Upper lobe of right lung (tissue), 1 donor: Measurements from ENCODE around the gene BFSP1. TPM values are rescaled to one million over a fixed set of nuclear protein-coding genes. Genes with fewer than 3 reads are reported as not detected.

Source experiments
- ATAC-seq: fragments of 200-7000 bp; cut with Tn5 transposase; one replicate; pipeline ENCODE4 v1.9.1; 2020; ENCODE audit warnings: mild to moderate bottlenecking, moderate library complexity
- DNase-seq: peaks from one replicate; pipeline ENCODE4 v3.0.0-alpha.2; 2020
- H3K27ac ChIP-seq: fragments of 200-600 bp; one replicate; pipeline ENCODE4 v1.8.0; 2022
- H3K27me3 ChIP-seq: fragments of 200-600 bp; one replicate; pipeline ENCODE4 v1.8.0; 2022; ENCODE audit warnings: mild to moderate bottlenecking
- H3K36me3 ChIP-seq: fragments of 200-600 bp; one replicate; pipeline ENCODE4 v1.8.0; 2022
- H3K4me1 ChIP-seq: fragments of 200-600 bp; one replicate; pipeline ENCODE4 v1.8.0; 2022
- H3K4me3 ChIP-seq: fragments of 200-600 bp; one replicate; pipeline ENCODE4 v1.8.0; 2022; ENCODE audit warnings: mild to moderate bottlenecking
- H3K9me3 ChIP-seq: fragments of 200-600 bp; one replicate; pipeline ENCODE4 v1.8.0; 2022
- intact Hi-C: fragments of 100-400 bp; cut with DNase I; formaldehyde crosslinking; loops from one replicate; pipeline ENCODE4 v1.11.0; 2022
- long read RNA-seq: library from polyadenylated mRNA; unstranded; transcript quantifications from one replicate; pipeline ENCODE4 v2.0.0, GENCODE V29; 2021
- total RNA-seq: library from RNA; stranded (reverse); fragmentation: NEBNext Ultra II Directional; extraction: Animal tissue kit (Norgen Biotek cat#: 25700); gene quantifications from one replicate; pipeline ENCODE4 v1.2.1, GENCODE V29; 2021
- TF ChIP-seq, protein P1 (sequence below): fragments of 200-600 bp; IDR thresholded peaks from one replicate; pipeline ENCODE4 v1.8.0; 2022; ENCODE audit warnings: antibody characterized with exemption
- donor health status: DM: no; HTN: yes; CAD: no; lungs with severe emphysema.

Gene BFSP1
- total RNA-seq = 2.7 TPM
- long read RNA-seq, partial matches to known transcripts = 1 of 7 reads
- long read RNA-seq, other reads (novel, unspliced or antisense) = 1 of 7 reads

DNA sequence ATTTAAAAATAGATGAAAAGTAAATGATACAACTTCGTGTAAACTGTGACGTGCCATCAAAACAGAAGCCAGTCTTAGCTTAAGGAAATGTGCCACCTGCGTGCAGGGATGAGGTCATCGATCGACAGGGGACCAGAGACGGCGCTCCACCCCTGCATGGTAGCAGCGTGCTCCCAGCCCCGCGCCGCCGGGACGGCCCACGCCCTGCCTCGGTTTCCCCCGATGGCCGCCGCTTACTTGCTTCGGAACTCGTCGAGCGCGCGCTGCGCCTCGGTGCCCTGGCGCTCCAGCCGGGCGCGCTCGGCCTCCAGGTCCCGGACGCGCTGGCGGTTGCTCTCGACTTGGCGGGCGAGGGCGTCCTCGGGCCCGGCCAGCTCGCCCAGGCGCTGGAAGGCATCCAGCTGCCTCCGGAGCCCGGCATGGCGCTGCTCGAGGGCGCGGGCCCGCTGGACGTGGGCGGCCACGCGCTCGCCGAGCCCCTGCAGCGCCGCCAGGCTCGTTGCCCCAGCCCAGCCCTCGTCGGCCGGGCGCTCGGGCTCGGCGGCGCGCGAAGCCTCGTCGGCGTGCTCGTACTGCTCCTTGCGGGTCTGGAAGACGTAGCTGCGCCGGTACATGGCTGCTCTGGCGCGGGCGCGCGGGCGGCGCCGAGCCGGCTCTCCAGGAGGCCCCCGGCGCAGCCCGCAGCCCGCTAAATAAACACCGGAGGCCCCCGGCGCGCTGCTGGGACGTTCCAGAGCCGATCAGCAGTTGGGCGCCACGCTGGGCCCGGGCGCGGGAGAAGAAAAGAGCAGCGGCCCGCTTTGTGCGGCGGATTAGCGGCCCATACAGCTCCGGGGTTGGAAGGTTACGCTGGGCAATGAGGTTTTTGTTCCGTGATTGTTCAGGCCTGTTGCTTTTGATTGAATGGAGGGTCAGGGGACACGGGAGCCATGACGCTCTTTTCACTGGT, at the start of gene BFSP1:
BFSP1 (minus strand) TSS at position 664 of the 949 bp plus-strand sequence; CDS start at position 614, 50 bp downstream.
- DNase-seq = peak; percentile 82
- Histone ChIP-seq H3K27ac (peak within 1 kb of the TSS; percentile 55), H3K27me3 (no peaks in the 10 kb centered on the region), H3K4me1 (peaks cover 9% of the 10 kb centered on the region), H3K36me3 (no peaks in the 10 kb centered on the region), H3K9me3 (no peaks in the 10 kb centered on the region), H3K4me3 (peak within 1 kb of the TSS; percentile 56)
- TF ChIP-seq, protein P1, sequence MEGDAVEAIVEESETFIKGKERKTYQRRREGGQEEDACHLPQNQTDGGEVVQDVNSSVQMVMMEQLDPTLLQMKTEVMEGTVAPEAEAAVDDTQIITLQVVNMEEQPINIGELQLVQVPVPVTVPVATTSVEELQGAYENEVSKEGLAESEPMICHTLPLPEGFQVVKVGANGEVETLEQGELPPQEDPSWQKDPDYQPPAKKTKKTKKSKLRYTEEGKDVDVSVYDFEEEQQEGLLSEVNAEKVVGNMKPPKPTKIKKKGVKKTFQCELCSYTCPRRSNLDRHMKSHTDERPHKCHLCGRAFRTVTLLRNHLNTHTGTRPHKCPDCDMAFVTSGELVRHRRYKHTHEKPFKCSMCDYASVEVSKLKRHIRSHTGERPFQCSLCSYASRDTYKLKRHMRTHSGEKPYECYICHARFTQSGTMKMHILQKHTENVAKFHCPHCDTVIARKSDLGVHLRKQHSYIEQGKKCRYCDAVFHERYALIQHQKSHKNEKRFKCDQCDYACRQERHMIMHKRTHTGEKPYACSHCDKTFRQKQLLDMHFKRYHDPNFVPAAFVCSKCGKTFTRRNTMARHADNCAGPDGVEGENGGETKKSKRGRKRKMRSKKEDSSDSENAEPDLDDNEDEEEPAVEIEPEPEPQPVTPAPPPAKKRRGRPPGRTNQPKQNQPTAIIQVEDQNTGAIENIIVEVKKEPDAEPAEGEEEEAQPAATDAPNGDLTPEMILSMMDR = peak; percentile 4
- intact Hi-C loops = loop anchor here (10.0 kb wide), 1 partner anchor 54 kb away; no protein-coding TSS in a partner anchor
- peak; percentile 91 for ATAC-seq

DNA sequence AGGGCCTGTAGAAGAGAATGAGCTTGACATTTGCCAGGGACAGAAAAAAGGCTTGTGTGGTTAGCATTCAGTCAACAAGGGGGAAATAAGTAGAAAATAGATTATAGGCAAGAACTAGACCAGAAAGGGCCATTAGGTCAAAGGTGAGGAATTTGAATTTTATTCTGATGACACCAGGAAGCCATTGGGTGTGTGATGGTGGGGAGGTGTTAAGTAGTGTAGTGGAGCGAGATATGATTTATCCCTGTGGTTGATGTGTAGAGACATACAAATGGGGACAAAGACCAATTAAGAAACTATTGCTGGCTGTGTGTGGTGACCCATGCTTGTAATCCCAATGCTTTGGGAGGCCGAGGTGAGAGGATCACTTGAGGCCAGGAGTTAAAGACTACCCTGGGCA, 49.7 kb upstream of the BFSP1 start:
- Histone ChIP-seq H3K9me3 (no peaks in the 10 kb centered on the region), H3K27ac (no peak overlapping the region)

DNA sequence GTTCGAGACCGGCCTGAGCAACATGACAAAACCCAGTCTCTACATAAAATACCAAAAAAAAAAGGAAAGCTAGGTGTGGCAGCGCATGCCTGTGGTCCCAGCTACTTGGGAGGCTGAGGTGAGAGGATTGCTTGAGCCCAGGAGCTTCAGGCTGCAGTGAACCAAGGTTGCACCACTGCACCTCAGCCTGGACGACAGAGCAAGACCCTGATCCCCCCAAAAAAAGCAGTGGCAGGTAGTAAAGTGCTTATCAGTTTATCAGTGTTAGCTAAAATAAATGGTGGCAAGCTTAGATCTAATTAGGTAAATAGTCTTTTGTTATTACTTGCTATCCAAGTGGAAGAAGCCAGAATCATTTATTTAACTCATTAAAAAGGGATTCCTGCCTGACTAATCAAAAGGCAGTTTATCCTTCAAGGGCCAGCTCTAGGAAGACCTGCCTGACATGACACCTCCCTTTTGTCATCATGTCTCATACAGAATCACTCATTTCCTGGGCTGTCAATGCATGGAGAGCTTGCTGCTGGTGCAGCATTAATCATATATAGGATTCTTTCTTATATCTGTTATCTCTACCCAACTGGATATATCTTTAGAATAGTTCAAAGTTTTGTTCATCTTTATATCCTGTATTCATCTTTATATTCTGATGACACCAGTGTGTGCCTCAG, 48.3 kb upstream of the BFSP1 start:
- no peak for DNase-seq
- intact Hi-C loops = loop anchor here (10.0 kb wide), 1 partner anchor 45 kb away; the partner anchor contains the start of gene BFSP1
- H3K27me3 ChIP-seq = no peaks in the 10 kb centered on the region
- no peak for ATAC-seq
- H3K36me3 ChIP-seq = no peaks in the 10 kb centered on the region
- H3K4me1 ChIP-seq = peaks cover 36% of the 10 kb centered on the region
- H3K27ac ChIP-seq = no peak overlapping the region
- H3K9me3 ChIP-seq = no peaks in the 10 kb centered on the region
- TF ChIP-seq, protein P1 = no peak
- no peak overlapping the region for H3K4me3 ChIP-seq

More for the DNA sequence above, 49.7 kb upstream of the BFSP1 start:
- Histone ChIP-seq H3K27me3 (no peaks in the 10 kb centered on the region), H3K4me3 (no peak overlapping the region), H3K36me3 (no peaks in the 10 kb centered on the region), H3K4me1 (peaks cover 43% of the 10 kb centered on the region)
- intact Hi-C loops = loop anchor here (10.0 kb wide), 1 partner anchor 46 kb away; the partner anchor contains the start of gene BFSP1
- DNase-seq (no peak), ATAC-seq (no peak)
- TF ChIP-seq, protein P1 = no peak

DNA sequence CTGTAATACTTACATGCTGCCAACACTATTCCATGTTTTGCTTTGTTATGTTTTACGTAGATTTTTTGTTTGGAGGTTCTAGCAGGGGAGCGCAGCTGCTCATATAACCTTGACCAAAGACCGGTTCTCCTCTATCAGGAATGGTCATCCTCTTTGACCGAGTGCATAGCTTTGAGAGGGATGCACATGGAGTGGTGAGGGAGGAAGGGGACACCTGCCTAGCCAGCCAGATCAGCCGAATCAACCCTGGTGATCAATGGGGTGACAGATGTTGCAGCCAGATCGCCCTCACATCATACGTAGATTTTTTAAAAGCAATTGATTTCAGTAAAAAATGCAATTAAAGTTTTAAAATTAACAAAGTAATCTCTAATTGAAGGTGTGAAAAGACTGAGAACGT, 45.0 kb upstream of the BFSP1 start:
- H3K27ac ChIP-seq = no peak overlapping the region
- peaks cover 48% of the 10 kb centered on the region for H3K4me1 ChIP-seq
- DNase-seq = no peak
- no peak for ATAC-seq
- TF ChIP-seq, protein P1 = no peak
- no peaks in the 10 kb centered on the region for H3K9me3 ChIP-seq
- H3K27me3 ChIP-seq = no peaks in the 10 kb centered on the region
- intact Hi-C loops = no loop called here
- H3K4me3 ChIP-seq = no peak overlapping the region
- H3K36me3 ChIP-seq = peaks cover 5% of the 10 kb centered on the region

DNA sequence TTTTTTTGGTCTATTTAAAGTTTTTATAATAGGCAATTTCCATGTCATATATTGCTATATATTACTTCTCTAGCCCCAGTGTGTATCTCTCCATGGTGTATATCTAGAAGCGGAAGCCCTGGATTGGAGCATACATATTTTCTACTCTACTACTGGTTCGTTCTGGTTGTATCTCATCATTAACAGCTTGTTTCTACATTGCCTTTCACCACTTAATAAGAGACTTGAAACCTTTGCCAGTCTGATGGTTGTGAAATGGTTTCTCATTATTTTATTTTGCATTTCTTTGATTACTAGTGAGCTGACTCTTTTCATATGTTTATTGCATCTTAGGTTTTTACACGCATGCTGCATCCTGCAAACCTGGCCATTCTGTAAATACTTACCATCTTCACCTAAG, 42.3 kb upstream of the BFSP1 start:
- no peak for DNase-seq
- intact Hi-C loops = no loop called here
- H3K27ac ChIP-seq = peak overlapping the region; percentile 100

More for the DNA sequence above, 42.3 kb upstream of the BFSP1 start:
- no peak for ATAC-seq
- TF ChIP-seq, protein P1 = no peak
- Histone ChIP-seq H3K4me1 (peaks cover 31% of the 10 kb centered on the region), H3K27me3 (no peaks in the 10 kb centered on the region), H3K4me3 (peak overlapping the region; percentile 93), H3K36me3 (peaks cover 5% of the 10 kb centered on the region), H3K9me3 (no peaks in the 10 kb centered on the region)
